B cell (primary cell): ENCODE measurements around the gene B3GALT2. TPM values are rescaled to one million over a fixed set of nuclear protein-coding genes. Genes with fewer than 3 reads are reported as not detected.

Experiments used
- ATAC-seq: fragments of 200-7000 bp; cut with Tn5 transposase; one replicate; pipeline ENCODE4 v1.10.0; 2021; ENCODE audit warnings: low read depth, mild to moderate bottlenecking, moderate number of reproducible peaks, moderate library complexity
- CTCF ChIA-PET: fragments of 350-600 bp; sonication (Branson Sonifier 250); formaldehyde crosslinking; loops from one replicate; lab custom pipeline; 2021; ENCODE audit warnings: antibody characterized with exemption, inconsistent platforms; lab: Charles Lee
- POLR2A ChIA-PET: fragments of 350-600 bp; sonication (Branson Sonifier 250); formaldehyde crosslinking; loops from one replicate; lab custom pipeline; 2021; ENCODE audit warnings: antibody characterized with exemption; lab: Charles Lee
- DNase-seq: peaks from one replicate; pipeline ENCODE4 v3.0.0; 2013
- H2AFZ ChIP-seq: 2 replicates; pipeline ENCODE4 v1.6.1; 2012; ENCODE audit warnings: mild to moderate bottlenecking, low read depth, low read length; ENCODE audit not compliant: insufficient read depth, poor library complexity, severe bottlenecking
- H3K27ac ChIP-seq, 2 donors: 1 replicate in 1 of 2; 2 replicates in 1 of 2; pipeline ENCODE4 v1.5.1; 2012 to 2013; ENCODE audit warnings: low read length in 2 of 2, mild to moderate bottlenecking in 2 of 2, moderate library complexity in 1 of 2
- H3K27me3 ChIP-seq, 4 experiments: fragments of 200-600 bp in 1 of 4; sonication (generic) in 1 of 4; replicated peaks in 1 of 4; 1 replicate in 2 of 4; 2 replicates in 2 of 4; pipeline versions ENCODE4 v1.6.1 to v1.7.0; 2013 to 2016; ENCODE audit warnings: low read length in 3 of 4, mild to moderate bottlenecking in 2 of 4, mixed read lengths in 1 of 4, moderate library complexity in 1 of 4; ENCODE audit not compliant: insufficient read depth in 4 of 4, control insufficient read depth in 3 of 4; ENCODE audit errors: control extremely low read depth in 1 of 4
- H3K36me3 ChIP-seq, 2 experiments: replicated peaks in 1 of 2; 1 replicate in 1 of 2; 2 replicates in 1 of 2; pipeline versions ENCODE4 v1.6.1 to v1.7.1; 2013; ENCODE audit warnings: low read length in 1 of 2; ENCODE audit not compliant: insufficient read depth in 2 of 2, control insufficient read depth in 1 of 2; ENCODE audit errors: control extremely low read depth in 1 of 2, extremely low read depth in 1 of 2
- H3K4me1 ChIP-seq, 2 donors: fragments of 200-600 bp in 1 of 2; sonication (generic) in 1 of 2; 1 replicate in 1 of 2; 2 replicates in 1 of 2; pipeline versions ENCODE4 v1.5.1 to v1.6.1; 2013 to 2017; ENCODE audit warnings: low read length in 2 of 2; ENCODE audit not compliant: control insufficient read depth in 2 of 2, insufficient read depth in 2 of 2
- H3K4me2 ChIP-seq: replicated peaks from 2 replicates; pipeline ENCODE3; 2012; ENCODE audit warnings: mild to moderate bottlenecking, low read depth, low read length; ENCODE audit not compliant: poor library complexity, severe bottlenecking
- H3K4me3 ChIP-seq, 5 experiments: fragments of 200-600 bp in 1 of 5; sonication (generic) in 1 of 5; 1 replicate in 3 of 5; 2 replicates in 2 of 5; pipeline versions ENCODE4 v1.5.1 to v1.7.0; 2011 to 2016; ENCODE audit warnings: low read length in 4 of 5, mild to moderate bottlenecking in 4 of 5, low read depth in 2 of 5, control low read depth in 1 of 5, moderate library complexity in 1 of 5; ENCODE audit not compliant: insufficient read depth in 1 of 5; ENCODE audit errors: control extremely low read depth in 1 of 5, extremely low read depth in 1 of 5
- H3K79me2 ChIP-seq: fragments of 200-600 bp; sonication (generic); one replicate; pipeline ENCODE4 v1.6.0; 2016; ENCODE audit warnings: low read length; ENCODE audit not compliant: control insufficient read depth, insufficient read depth
- H3K9ac ChIP-seq: fragments of 200-600 bp; sonication (generic); 2 replicates; pipeline ENCODE4 v1.6.1; 2017; ENCODE audit warnings: mild to moderate bottlenecking, low read length, moderate library complexity
- H3K9me3 ChIP-seq, 3 donors: one replicate each; pipeline versions ENCODE4 v1.6.1 to v1.7.1; 2013; ENCODE audit warnings: low read length in 2 of 3; ENCODE audit not compliant: control insufficient read depth in 2 of 3, insufficient read depth in 1 of 3; ENCODE audit errors: control extremely low read depth in 1 of 3
- H4K20me1 ChIP-seq: 2 replicates; pipeline ENCODE4 v1.6.0; 2012; ENCODE audit warnings: mild to moderate bottlenecking, low read length; ENCODE audit not compliant: insufficient read depth, control insufficient read depth, poor library complexity, severe bottlenecking
- H3K27ac Mint-ChIP-seq: one replicate; pipeline ENCODE4 v1.8.0; 2021; ENCODE audit warnings: mixed read lengths
- H3K27me3 Mint-ChIP-seq: one replicate; pipeline ENCODE4 v1.8.0; 2021; ENCODE audit warnings: mixed read lengths
- H3K4me1 Mint-ChIP-seq: one replicate; pipeline ENCODE4 v1.8.0; 2021; ENCODE audit warnings: mixed read lengths
- H3K4me3 Mint-ChIP-seq: one replicate; pipeline ENCODE4 v1.8.0; 2021; ENCODE audit warnings: mixed read lengths
- H3K9me3 Mint-ChIP-seq: one replicate; pipeline ENCODE4 v1.8.0; 2022; ENCODE audit warnings: mixed read lengths; ENCODE audit not compliant: insufficient read depth
- CTCF ChIP-seq: fragments of 200-600 bp; IDR thresholded peaks from one replicate; pipeline ENCODE4 v1.8.0; 2022; ENCODE audit warnings: antibody characterized with exemption, mild to moderate bottlenecking
- EZH2 ChIP-seq: IDR thresholded peaks from 2 replicates; pipeline ENCODE4 v1.6.1; 2012; ENCODE audit warnings: borderline replicate concordance, low read depth, mild to moderate bottlenecking, moderate library complexity, low read length; ENCODE audit not compliant: insufficient read depth, poor library complexity, severe bottlenecking
- WGBS: methylation state at CpG from one replicate; pipeline ENCODE4 v1.1.5; 2013; ENCODE audit warnings: missing lambda C conversion rate; ENCODE audit not compliant: insufficient coverage; 5-methylcytosine and 5-hydroxymethylcytosine counted together
- intact Hi-C: fragments of 100-400 bp; cut with micrococcal nuclease; formaldehyde crosslinking; loops from one replicate; pipeline ENCODE4 v1.10.0; 2022
- polyA plus RNA-seq: library from polyadenylated mRNA; depleted of rRNA; stranded (reverse); fragments of >200 nt; gene quantifications from 2 replicates; pipeline ENCODE4 v1.2.3, GENCODE V29; 2012
- total RNA-seq, 2 donors: library from RNA; stranded (reverse); fragments of 120-200 nt in 1 of 2; gene quantifications; 1 replicate in 1 of 2; 2 replicates in 1 of 2; pipeline versions ENCODE4 v1.2.3 to v1.2.4, GENCODE V29; 2013 to 2022

B3GALT2 gene
- total and polyA plus RNA-seq, 2 donors (not counting 1 experiment from before 2014, with no cell fraction given): 0.07 TPM; not detected in 1

GRCh38 chr1:193210996-193211395 is 24.6 kb upstream of the B3GALT2 start:
- POLR2A ChIA-PET: no interaction called here
- Histone ChIP-seq H3K4me2 (no peak overlapping the region), H3K9ac (no peak overlapping the region), H3K27ac (no peak overlapping the region), H4K20me1 (no peaks in the 10 kb centered on the region), H3K4me3 (no peak overlapping the region), H2AFZ (no peak overlapping the region), H3K36me3 (peaks cover 5 to 22% of the 10 kb centered on the region in 2 experiments), H3K4me1 (no peaks in the 10 kb centered on the region), H3K27me3 (no peaks in the 10 kb centered on the region), H3K79me2 (peaks cover 3% of the 10 kb centered on the region), H3K9me3 (peaks cover 0 to 12% (median 2%) of the 10 kb centered on the region in 3 donors)
- WGBS: 89% methylated on average over 1 of the region's 7 CpGs
- Mint-ChIP-seq H3K27ac (peak overlapping the region; percentile 1), H3K9me3 (no peaks in the 10 kb centered on the region), H3K4me3 (no peak overlapping the region), H3K4me1 (peaks cover 10% of the 10 kb centered on the region), H3K27me3 (no peaks in the 10 kb centered on the region)
- ATAC-seq: no peak
- CTCF ChIA-PET: no interaction called here
- DNase-seq: no peak
- TF ChIP-seq EZH2 (no peak), CTCF (no peak)
- intact Hi-C loops: loop anchor here (5.0 kb wide), 1 partner anchor 34 kb away; no protein-coding TSS in a partner anchor

GRCh38 chr1:193201021-193201420 is 14.6 kb upstream of the B3GALT2 start:
- Histone ChIP-seq H3K27me3 (no peaks in the 10 kb centered on the region), H3K27ac (no peak overlapping the region), H3K4me3 (no peak overlapping the region), H2AFZ (no peak overlapping the region), H3K9me3 (peaks cover 0 to 4% (median 0%) of the 10 kb centered on the region in 3 donors), H3K9ac (no peak overlapping the region), H3K4me1 (no peaks in the 10 kb centered on the region), H3K36me3 (peaks cover under 1 to 10% of the 10 kb centered on the region in 2 experiments), H4K20me1 (peaks cover 10% of the 10 kb centered on the region), H3K79me2 (peaks cover 18% of the 10 kb centered on the region), H3K4me2 (no peak overlapping the region)
- ATAC-seq: no peak
- H3K27me3 Mint-ChIP-seq: no peaks in the 10 kb centered on the region
- H3K27ac Mint-ChIP-seq: no peak overlapping the region
- TF ChIP-seq CTCF (no peak), EZH2 (no peak)
- no CpG with 5 or more reads among the region's 2 CpGs for WGBS
- H3K9me3 Mint-ChIP-seq: no peaks in the 10 kb centered on the region
- DNase-seq: no peak
- H3K4me3 Mint-ChIP-seq: no peak overlapping the region
- intact Hi-C loops: no loop called here
- POLR2A ChIA-PET: no interaction called here
- H3K4me1 Mint-ChIP-seq: peaks cover 7% of the 10 kb centered on the region
- CTCF ChIA-PET: interaction anchor here (2.3 kb wide), 1 partner anchor 17 kb away, joined by 5 read pairs; no protein-coding TSS in a partner anchor
